HCT116 (cell line): ENCODE data around the gene DCUN1D2. TPM values are rescaled to one million over a fixed set of nuclear protein-coding genes. Genes with fewer than 3 reads are reported as not detected.

ENCODE experiments used
- ATAC-seq: fragments of 200-7000 bp; cut with Tn5 transposase; 2 replicates; pipeline ENCODE4 v1.9.1; 2020; ENCODE audit warnings: mild to moderate bottlenecking, moderate library complexity
- BruUV-seq: library from RNA; stranded (reverse); fragments of 400-500 nt; replicated peaks from 2 replicates; lab custom pipeline; 2021; lab: Mats Ljungman, UMichigan
- CTCF ChIA-PET: fragments of 300-600 bp; sonication (Branson Sonifier 250); formaldehyde crosslinking; loops from one replicate; lab custom pipeline; 2021; ENCODE audit warnings: antibody characterized with exemption; lab: Charles Lee
- POLR2A ChIA-PET: fragments of 300-600, 350-600 bp; sonication (Branson Sonifier 250); formaldehyde crosslinking; loops from one replicate; lab custom pipeline; 2021; ENCODE audit warnings: antibody characterized with exemption; lab: Charles Lee
- RAD21 ChIA-PET, 2 experiments: fragments of 300-600 bp; sonication (Branson Sonifier 250); formaldehyde crosslinking; loops; one replicate each; lab custom pipeline; 2023; ENCODE audit warnings: low total read pairs in 2 of 2; ENCODE audit not compliant: uncharacterized antibody in 2 of 2, unreplicated experiment in 2 of 2, low non-redundant PET in 1 of 2; lab: Charles Lee
- DNase-seq: peaks from one replicate; pipeline ENCODE4 v3.0.0-alpha.2; 2010; ENCODE audit warnings: low read depth, low spot score
- H2AFZ ChIP-seq: fragments of 200-600 bp; shearing (Covaris generic), sonication (generic); 2 replicates; pipeline ENCODE4 v1.6.1; 2017; ENCODE audit warnings: low read depth, mixed run types, mixed read lengths, antibody characterized with exemption, low read length; ENCODE audit not compliant: poor library complexity, severe bottlenecking
- H3K27ac ChIP-seq: 2 replicates; pipeline ENCODE4 v1.5.1; 2012; ENCODE audit warnings: low read depth, low read length
- H3K27me3 ChIP-seq: fragments of 200-600 bp; sonication (generic); 2 replicates; pipeline ENCODE4 v1.6.1; 2016; ENCODE audit warnings: mixed run types, low read length, mixed read lengths; ENCODE audit not compliant: insufficient read depth
- H3K36me3 ChIP-seq, 2 experiments: fragments of 200-500 bp in 1 of 2; fragments of 200-600 bp in 1 of 2; sonication (Bioruptor generic) in 1 of 2; sonication (generic) in 1 of 2; 2 replicates each; pipeline versions ENCODE4 v1.5.1 to v1.6.1; 2014 to 2016; ENCODE audit warnings: low read length in 2 of 2, inconsistent platforms in 1 of 2, mixed read lengths in 1 of 2, mixed run types in 1 of 2; ENCODE audit not compliant: insufficient read depth in 2 of 2, control insufficient read depth in 1 of 2
- H3K4me1 ChIP-seq, 2 experiments: fragments of 200-600 bp in 1 of 2; sonication (generic) in 1 of 2; 2 replicates each; pipeline versions ENCODE4 v1.5.1 to v1.6.1; 2012 to 2017; ENCODE audit warnings: low read length in 2 of 2, inconsistent platforms in 1 of 2, mild to moderate bottlenecking in 1 of 2, mixed read lengths in 1 of 2, mixed run types in 1 of 2, moderate library complexity in 1 of 2; ENCODE audit not compliant: insufficient read depth in 2 of 2, control insufficient read depth in 1 of 2
- H3K4me2 ChIP-seq: fragments of 200-600 bp; sonication (generic); 2 replicates; pipeline ENCODE4 v1.6.1; 2017; ENCODE audit warnings: mixed run types, low read length, mixed read lengths
- H3K4me3 ChIP-seq, 2 experiments: fragments of 200-600 bp in 1 of 2; sonication (generic) in 1 of 2; replicated peaks in 1 of 2; 2 replicates each; pipeline ENCODE4 v1.5.1; 2011 to 2016; ENCODE audit warnings: low read length in 2 of 2, control low read depth in 1 of 2, low read depth in 1 of 2, mild to moderate bottlenecking in 1 of 2, mixed read lengths in 1 of 2, mixed run types in 1 of 2
- H3K79me2 ChIP-seq: fragments of 200-600 bp; sonication (generic); 2 replicates; pipeline ENCODE4 v1.6.1; 2017; ENCODE audit warnings: mild to moderate bottlenecking, mixed run types, low read length, moderate library complexity, mixed read lengths; ENCODE audit not compliant: insufficient read depth
- H3K9ac ChIP-seq: fragments of 200-600 bp; sonication (generic); 2 replicates; pipeline ENCODE4 v1.6.1; 2016; ENCODE audit warnings: low read length, mixed read lengths
- H3K9me2 ChIP-seq: fragments of 200-600 bp; sonication (generic), shearing (Covaris generic); 2 replicates; pipeline ENCODE4 v1.6.1; 2017; ENCODE audit warnings: mixed run types, mild to moderate bottlenecking, moderate library complexity; ENCODE audit not compliant: insufficient read depth
- H3K9me3 ChIP-seq, 2 experiments: fragments of 200-500 bp in 1 of 2; fragments of 200-600 bp in 1 of 2; sonication (Bioruptor generic) in 1 of 2; sonication (generic) in 1 of 2; 2 replicates each; pipeline ENCODE4 v1.6.1; 2014 to 2017; ENCODE audit warnings: low read length in 2 of 2, mixed read lengths in 2 of 2, inconsistent platforms in 1 of 2, low read depth in 1 of 2, mild to moderate bottlenecking in 1 of 2, mixed run types in 1 of 2, moderate library complexity in 1 of 2; ENCODE audit not compliant: control insufficient read depth in 1 of 2, insufficient read depth in 1 of 2
- H4K20me1 ChIP-seq: fragments of 200-600 bp; sonication (generic), shearing (Covaris generic); 2 replicates; pipeline ENCODE4 v1.6.1; 2017; ENCODE audit warnings: mixed run types, mild to moderate bottlenecking, moderate library complexity; ENCODE audit not compliant: insufficient read depth
- ATF3 ChIP-seq: IDR thresholded peaks from 2 replicates; pipeline ENCODE4 v1.6.1; 2012
- CEBPB ChIP-seq: IDR thresholded peaks from 2 replicates; pipeline ENCODE4 v1.6.1; 2012; ENCODE audit warnings: low read depth
- EGR1 ChIP-seq: IDR thresholded peaks from 2 replicates; pipeline ENCODE4 v1.6.1; 2012; ENCODE audit warnings: low read depth
- RAD21 ChIP-seq: IDR thresholded peaks from 2 replicates; pipeline ENCODE4 v1.6.1; 2012; ENCODE audit warnings: low read depth, mild to moderate bottlenecking
- SIN3A ChIP-seq: IDR thresholded peaks from 2 replicates; pipeline ENCODE4 v1.6.1; 2012; ENCODE audit warnings: low read depth
- SP1 ChIP-seq: IDR thresholded peaks from 2 replicates; pipeline ENCODE4 v1.6.1; 2012; ENCODE audit warnings: low read depth
- SRF ChIP-seq: IDR thresholded peaks from 2 replicates; pipeline ENCODE4 v1.6.1; 2012; ENCODE audit warnings: low read depth
- YY1 ChIP-seq: IDR thresholded peaks from 2 replicates; pipeline ENCODE4 v1.6.1; 2011; ENCODE audit warnings: low read length, low read depth, moderate library complexity, mild to moderate bottlenecking; ENCODE audit not compliant: insufficient replicate concordance; ENCODE audit errors: extremely low read depth
- ZBTB33 ChIP-seq: IDR thresholded peaks from 2 replicates; pipeline ENCODE4 v1.6.1; 2011; ENCODE audit warnings: mild to moderate bottlenecking, low read length, moderate library complexity; ENCODE audit not compliant: insufficient replicate concordance; ENCODE audit errors: extremely low read depth
- intact Hi-C: fragments of 100-400 bp; cut with micrococcal nuclease; formaldehyde crosslinking; loops from 2 replicates; pipeline ENCODE4 v1.10.0; 2022
- total RNA-seq: library from RNA; stranded (reverse); gene quantifications from one replicate; pipeline ENCODE4 v1.2.1, GENCODE V29; 2021; ENCODE audit not compliant: unreplicated experiment

The DCUN1D2 gene
- total RNA-seq, 1 experiment from 2014 or later: 25.4 TPM

- Histone ChIP-seq H3K9me2 (no peaks in the 10 kb centered on the region), H4K20me1 (no peaks in the 10 kb centered on the region), H3K9ac (no peak overlapping the region), H3K27ac (no peak overlapping the region), H3K36me3 (peaks cover 10 to 19% of the 10 kb centered on the region in 2 experiments; a peak in 3 of 4 replicates), H3K4me1 (peaks cover 0 to 9% of the 10 kb centered on the region in 2 experiments; a peak in 2 of 4 replicates), H3K27me3 (no peaks in the 10 kb centered on the region), H2AFZ (no peak overlapping the region), H3K4me2 (no peak overlapping the region), H3K9me3 (no peaks in the 10 kb centered on the region), H3K79me2 (peaks cover 9% of the 10 kb centered on the region), H3K4me3 (no peak overlapping the region)
- no peak for ATAC-seq
- RAD21 ChIA-PET: no interaction called here
- BruUV-seq: no TSS peak
- POLR2A ChIA-PET: no interaction called here
- no peak for DNase-seq
- TF ChIP-seq EGR1 (no peak), SP1 (no peak), RAD21 (no peak), SRF (no peak), SIN3A (no peak), YY1 (no peak), ZBTB33 (no peak), ATF3 (no peak), CEBPB (no peak)
- CTCF ChIA-PET: no interaction called here
- intact Hi-C loops: no loop called here
These were observed 37.7 kb upstream of the DCUN1D2 start for GRCh38 chr13:113528101-113528812.
